GM23338 (cell line): Measurements from ENCODE around the gene SLC22A5. TPM values are rescaled to one million over a fixed set of nuclear protein-coding genes. Genes with fewer than 3 reads are reported as not detected.
A peak's percentile ranks its signal among the peaks of the same experiment; 100 is the strongest.

Source experiments
- ATAC-seq: fragments of 200-7000 bp; cut with Tn5 transposase; 3 replicates; pipeline ENCODE4 v1.9.1; 2020
- DNase-seq: peaks from one replicate; pipeline ENCODE4 v3.0.0-alpha.2; 2015; ENCODE audit warnings: low spot score
- H2AFZ ChIP-seq: fragments of 200-600 bp; sonication (generic); 2 replicates; pipeline ENCODE4 v1.8.0; 2016; ENCODE audit warnings: antibody characterized with exemption, mild to moderate bottlenecking, moderate library complexity
- H3F3A ChIP-seq: fragments of 200-600 bp; sonication (generic); replicated peaks from 2 replicates; pipeline ENCODE4 v1.8.0; 2017; ENCODE audit warnings: antibody characterized with exemption, mixed run types, low read depth
- H3K27ac ChIP-seq: fragments of 200-600 bp; sonication (generic); 2 replicates; pipeline ENCODE4 v1.6.1; 2016; ENCODE audit warnings: low read depth
- H3K27me3 ChIP-seq: fragments of 200-600 bp; sonication (generic); 2 replicates; pipeline ENCODE4 v1.8.0; 2016; ENCODE audit warnings: mild to moderate bottlenecking, mixed run types, moderate library complexity; ENCODE audit not compliant: insufficient read depth
- H3K36me3 ChIP-seq: fragments of 200-600 bp; sonication (generic); 2 replicates; pipeline ENCODE4 v1.8.0; 2016; ENCODE audit warnings: mild to moderate bottlenecking; ENCODE audit not compliant: insufficient read depth
- H3K4me1 ChIP-seq: fragments of 200-600 bp; sonication (generic); 2 replicates; pipeline ENCODE4 v1.8.0; 2016; ENCODE audit warnings: mild to moderate bottlenecking, moderate library complexity; ENCODE audit not compliant: insufficient read depth
- H3K4me2 ChIP-seq: fragments of 200-600 bp; sonication (generic); 2 replicates; pipeline ENCODE4 v1.7.1; 2017; ENCODE audit warnings: mixed run types
- H3K4me3 ChIP-seq: fragments of 200-600 bp; sonication (generic); 2 replicates; pipeline ENCODE4 v1.6.1; 2016; ENCODE audit warnings: mixed run types
- H3K79me2 ChIP-seq: fragments of 200-600 bp; sonication (generic); replicated peaks from 2 replicates; pipeline ENCODE4 v1.8.0; 2017; ENCODE audit warnings: mild to moderate bottlenecking; ENCODE audit not compliant: insufficient read depth
- H3K9me2 ChIP-seq: fragments of 200-600 bp; sonication (generic); 2 replicates; pipeline ENCODE4 v1.8.0; 2017; ENCODE audit not compliant: insufficient read depth
- H4K20me1 ChIP-seq: fragments of 200-600 bp; sonication (generic); replicated peaks from 2 replicates; pipeline ENCODE4 v1.8.0; 2017; ENCODE audit warnings: mild to moderate bottlenecking; ENCODE audit not compliant: insufficient read depth
- H3K27ac Mint-ChIP-seq: 2 replicates; pipeline ENCODE4 v1.8.0; 2020; ENCODE audit warnings: inconsistent platforms, mild to moderate bottlenecking, moderate library complexity, mixed read lengths
- H3K27me3 Mint-ChIP-seq: 3 replicates; pipeline ENCODE4 v1.8.0; 2022; ENCODE audit warnings: low read depth, mild to moderate bottlenecking, moderate library complexity, mixed read lengths, inconsistent platforms; ENCODE audit not compliant: insufficient read depth, poor library complexity
- H3K36me3 Mint-ChIP-seq: 3 replicates; pipeline ENCODE4 v1.8.0; 2021; ENCODE audit warnings: low read depth, mild to moderate bottlenecking, inconsistent platforms, moderate library complexity, mixed read lengths
- H3K4me1 Mint-ChIP-seq: 3 replicates; pipeline ENCODE4 v1.8.0; 2020; ENCODE audit warnings: mild to moderate bottlenecking, inconsistent platforms, mixed read lengths
- H3K4me3 Mint-ChIP-seq: 3 replicates; pipeline ENCODE4 v1.8.0; 2021; ENCODE audit warnings: moderate library complexity, mild to moderate bottlenecking, inconsistent platforms, mixed read lengths
- H3K9me3 Mint-ChIP-seq: 3 replicates; pipeline ENCODE4 v1.8.0; 2020; ENCODE audit warnings: moderate library complexity, mild to moderate bottlenecking, inconsistent platforms, mixed read lengths
- CREB1 ChIP-seq: fragments of 250-450 bp; sonication (Bioruptor Pico); IDR thresholded peaks from 2 replicates; pipeline ENCODE4 v1.5.0; 2020; ENCODE audit warnings: low read depth, mild to moderate bottlenecking, moderate library complexity
- ETS1 ChIP-seq: IDR thresholded peaks from 2 replicates; pipeline ENCODE4 v1.6.1; 2016; ENCODE audit warnings: antibody characterized with exemption
- EZH2 ChIP-seq: fragments of 200-600 bp; sonication (generic); IDR thresholded peaks from one replicate; pipeline ENCODE4 v1.8.0; 2017; ENCODE audit warnings: antibody characterized with exemption, mild to moderate bottlenecking, low read depth; ENCODE audit not compliant: unreplicated experiment
- REST ChIP-seq: IDR thresholded peaks from one replicate; pipeline ENCODE4 v1.6.1; 2018; ENCODE audit warnings: antibody characterized with exemption; ENCODE audit not compliant: unreplicated experiment
- ZNF331 ChIP-seq: fragments of 250-450 bp; sonication (Bioruptor Pico); IDR thresholded peaks from 2 replicates; pipeline ENCODE4 v1.5.0; 2020; ENCODE audit warnings: low read depth, mild to moderate bottlenecking, moderate library complexity
- ZNF462 ChIP-seq: fragments of 250-450 bp; sonication (Bioruptor Pico); IDR thresholded peaks from 2 replicates; pipeline ENCODE4 v1.5.0; 2020; ENCODE audit warnings: mild to moderate bottlenecking, moderate library complexity
- polyA plus RNA-seq: library from polyadenylated mRNA; unstranded; fragments of >200 nt; fragmentation: Nextera tagmentation; extraction: Ambion mirVana; gene quantifications from 2 replicates; pipeline ENCODE4 v1.2.1, GENCODE V29; 2016
- total RNA-seq: library from RNA; depleted of rRNA; stranded (reverse); fragments of >200 nt; shearing (Covaris generic); gene quantifications from 2 replicates; pipeline ENCODE4 v1.2.3, GENCODE V29; 2014

The SLC22A5 gene
- total and polyA plus RNA-seq, 2 experiments from 2014 or later, result 1.9 to 2.4 TPM

- H3K27ac Mint-ChIP-seq, result no peak overlapping the region
- no peaks in the 10 kb centered on the region for H3K36me3 Mint-ChIP-seq
- no peaks in the 10 kb centered on the region for H3K9me3 Mint-ChIP-seq
- H3K36me3 ChIP-seq, result no peaks in the 10 kb centered on the region
- H3K4me1 Mint-ChIP-seq, result peaks cover 8% of the 10 kb centered on the region
- TF ChIP-seq EZH2 (peak; percentile 21), REST (no peak), ZNF331 (CRISPR knock-in tag) (no peak), ETS1 (no peak), ZNF462 (CRISPR knock-in tag) (no peak), CREB1 (no peak)
- DNase-seq (peak; percentile 21), ATAC-seq (no peak; the same call in 2 of the 3 replicates)
- H3K27me3 Mint-ChIP-seq, result peaks cover 14% of the 10 kb centered on the region
- H3K27me3 ChIP-seq, result peaks cover 22% of the 10 kb centered on the region
- peak overlapping the region; percentile 82 for H3K4me3 Mint-ChIP-seq
- no peak overlapping the region for H3K27ac ChIP-seq
- peak overlapping the region; percentile 72 for H3K4me3 ChIP-seq
- no peaks in the 10 kb centered on the region for H3K9me2 ChIP-seq
- no peaks in the 10 kb centered on the region for H4K20me1 ChIP-seq
- H3K4me1 ChIP-seq, result no peaks in the 10 kb centered on the region; the same call in 1 of the 2 replicates
- H2AFZ ChIP-seq, result peak overlapping the region; percentile 94
- H3K4me2 ChIP-seq, result peak overlapping the region; percentile 71
- H3F3A ChIP-seq, result no peaks in the 10 kb centered on the region
- H3K79me2 ChIP-seq, result no peaks in the 10 kb centered on the region
Measured at GRCh38 chr5:132370181-132370970, 866 bp downstream of the SLC22A5 start.
